ENCODE measurements around the gene CADPS.

CADPS gene

DNA sequence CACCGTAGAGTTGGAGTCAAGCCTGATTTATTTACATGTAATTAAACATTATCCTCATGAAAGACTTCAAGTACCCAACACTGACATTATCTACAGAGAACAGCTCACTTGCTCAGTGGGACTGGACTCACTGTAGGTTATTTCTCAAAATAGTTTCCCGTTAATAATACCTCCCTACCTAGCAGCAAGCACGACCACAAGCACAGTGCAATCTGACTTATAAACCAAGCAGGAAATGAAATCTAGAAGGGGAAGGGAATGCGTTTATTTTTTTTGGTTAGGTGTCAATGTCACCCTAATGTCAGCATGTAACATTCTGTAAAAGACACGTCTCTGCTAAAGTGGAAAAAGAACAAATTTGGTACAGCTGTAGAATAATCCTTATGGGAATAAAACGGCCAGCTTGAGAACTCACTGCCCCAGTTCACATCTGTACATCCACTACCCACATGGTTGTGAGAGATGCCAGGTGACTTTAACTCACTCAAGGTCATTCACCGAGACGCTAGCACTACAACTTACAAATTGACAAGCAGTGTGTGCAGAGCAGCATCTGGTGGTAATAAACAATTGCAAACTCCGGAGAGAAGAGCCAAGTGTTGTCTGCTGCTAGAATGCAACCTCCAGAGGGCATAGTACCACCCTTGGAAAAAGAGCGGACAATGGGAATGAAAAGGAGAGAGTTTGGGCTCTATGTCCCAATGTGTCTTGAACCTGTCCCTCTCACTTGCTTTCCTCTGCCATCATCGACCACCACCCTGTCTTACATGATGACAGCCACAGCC lies 242.5 kb downstream of the CADPS start:
- DNase-seq (ENCODE audit: low read depth), result no peak

DNA sequence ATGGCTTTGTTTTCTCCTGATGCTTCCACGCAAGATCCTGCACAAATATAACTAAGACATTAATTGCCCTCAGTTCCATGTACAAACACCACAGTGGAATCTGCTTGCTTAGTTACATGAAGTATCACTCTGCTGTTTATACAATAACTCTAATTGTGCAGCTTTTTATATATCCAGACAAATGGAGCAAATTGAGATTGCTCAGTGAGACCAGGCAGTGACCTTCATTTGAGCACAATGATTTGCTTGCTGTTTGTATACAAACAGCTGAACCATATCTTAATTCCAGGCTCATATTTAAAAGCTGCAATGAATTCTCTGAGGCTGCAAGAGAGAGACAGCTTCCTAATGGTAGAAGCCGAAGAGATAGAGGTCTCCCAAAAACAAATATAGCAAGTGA lies 243.7 kb downstream of the CADPS start:
- DNase-seq (ENCODE audit: low read depth), result no peak

DNA sequence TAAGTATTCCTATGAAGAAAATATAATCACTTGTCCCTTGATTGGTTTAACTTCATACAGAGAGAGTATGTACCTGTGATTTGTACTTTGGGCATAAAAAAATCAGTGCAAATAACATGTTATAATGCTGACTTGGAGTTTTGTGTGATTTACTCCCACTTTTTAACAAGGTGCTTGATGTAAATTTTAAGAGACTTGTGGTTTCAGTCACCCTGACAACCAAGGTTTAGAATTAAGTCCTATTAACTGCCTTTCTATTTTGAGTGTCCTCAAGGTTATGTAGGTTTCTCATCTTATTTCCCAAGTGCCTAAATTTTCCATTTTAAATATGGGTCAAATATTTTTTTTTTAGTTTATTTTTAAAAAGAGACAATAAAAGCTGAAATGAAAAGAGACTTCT lies 244.6 kb downstream of the CADPS start:
- no peak for DNase-seq (ENCODE audit: low read depth)

DNA sequence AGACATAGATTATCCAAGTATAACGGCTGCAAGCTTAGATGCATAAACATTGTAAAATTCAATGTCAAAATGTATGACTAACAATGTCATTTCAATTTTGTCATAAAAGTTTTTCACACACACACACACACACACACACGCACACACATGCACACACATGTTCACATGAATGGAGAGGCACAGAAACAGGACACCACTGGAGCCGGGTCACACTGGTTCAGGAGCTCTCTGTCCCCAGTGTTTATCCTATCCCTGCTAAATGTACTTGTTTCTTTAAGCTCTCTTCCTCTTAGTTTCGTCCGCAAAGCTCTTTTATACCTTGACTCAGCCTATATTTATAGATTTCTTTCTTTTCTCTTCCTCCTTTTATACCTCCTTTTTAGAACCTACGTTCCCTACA lies 249.9 kb downstream of the CADPS start:
- no peak for DNase-seq (ENCODE audit: low read depth)

DNA sequence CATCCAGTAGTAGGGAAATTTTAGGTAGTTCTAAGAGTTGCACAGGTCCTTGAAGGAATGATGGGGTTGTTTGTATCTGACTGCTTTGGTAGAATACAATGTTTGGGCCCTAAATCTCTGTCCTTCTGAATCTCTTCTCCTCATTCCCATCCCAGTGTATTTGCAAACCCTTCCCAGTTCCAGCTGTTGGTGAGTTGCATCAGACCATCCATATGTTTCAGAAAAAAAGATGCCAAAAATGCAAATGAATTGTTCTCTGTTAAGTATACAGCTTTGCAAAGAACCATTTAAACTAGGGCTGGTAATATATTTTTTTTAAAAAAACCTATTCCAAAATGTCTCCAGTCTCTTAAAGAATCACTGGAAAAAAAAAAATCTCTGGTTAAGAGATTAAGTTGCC lies 251.0 kb downstream of the CADPS start:
- DNase-seq (ENCODE audit: low read depth), result no peak

DNA sequence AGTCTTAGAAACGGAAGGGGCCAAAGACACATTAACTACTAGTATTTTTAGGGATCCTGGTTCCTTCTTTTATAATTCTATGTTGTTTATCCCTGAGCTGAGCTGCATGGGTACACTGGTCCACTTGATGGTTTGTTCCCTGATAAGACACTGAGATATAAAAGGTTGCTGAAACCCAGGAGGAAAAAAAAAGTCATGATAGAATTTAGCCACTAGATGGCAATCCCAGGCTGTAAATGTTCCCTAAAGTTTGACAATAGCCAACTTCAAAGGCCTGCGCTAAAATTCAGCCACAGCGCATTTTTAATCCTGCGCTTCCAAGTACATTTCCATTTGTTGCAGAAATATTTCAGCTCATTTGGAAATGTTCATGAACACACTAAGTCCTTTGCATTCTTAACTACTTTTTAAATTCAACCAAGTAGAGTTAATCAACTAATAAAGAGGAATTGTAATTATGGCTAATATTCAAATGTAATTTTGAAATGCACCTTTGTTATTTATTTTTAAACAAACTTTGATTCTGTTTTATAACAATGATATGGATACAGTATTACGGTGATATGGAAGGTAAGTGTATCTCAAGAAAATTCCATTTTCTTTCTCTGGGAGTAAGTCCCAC lies 252.6 kb downstream of the CADPS start:
- no peak for DNase-seq (ENCODE audit: low read depth)

DNA sequence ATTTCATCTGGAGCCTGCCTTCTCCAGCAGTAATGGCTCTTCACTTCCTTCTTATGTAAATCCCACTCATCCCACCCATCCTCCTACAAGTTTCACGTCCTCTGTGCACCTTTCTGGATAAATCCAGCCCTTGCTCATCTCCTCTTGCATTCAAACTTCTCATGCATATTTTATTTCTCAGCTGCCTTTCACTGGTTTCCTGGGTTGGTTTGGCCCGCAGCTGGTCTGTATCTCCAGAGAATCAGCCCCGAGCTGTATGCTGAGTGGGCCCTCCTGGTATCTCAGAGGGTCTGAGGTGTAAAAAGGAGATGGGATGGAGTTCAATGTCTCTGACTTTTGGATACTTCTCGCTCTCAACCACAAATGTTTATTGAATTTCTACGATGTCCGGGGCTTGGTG lies 253.3 kb downstream of the CADPS start:
- DNase-seq (ENCODE audit: low read depth), result no peak

DNA sequence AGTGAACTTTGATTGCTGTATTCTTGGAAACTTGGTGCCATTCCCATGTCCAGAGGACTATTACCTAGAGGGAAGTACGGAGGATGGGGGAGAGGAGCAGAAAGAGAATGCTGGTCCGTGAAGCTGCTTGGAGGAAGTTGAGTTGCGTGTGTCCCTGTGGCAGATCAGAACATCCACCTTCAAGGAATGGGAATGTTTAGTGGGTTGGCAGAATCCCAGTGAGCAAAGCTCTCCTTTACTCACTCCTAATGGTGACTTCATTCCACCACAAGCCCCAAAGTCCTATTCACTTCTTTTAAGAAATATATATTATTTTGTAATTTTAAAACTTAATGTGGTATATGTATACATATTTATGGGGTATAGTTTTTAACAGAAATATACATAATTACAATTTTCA lies 254.0 kb downstream of the CADPS start:
- no peak for DNase-seq (ENCODE audit: low read depth)

DNA sequence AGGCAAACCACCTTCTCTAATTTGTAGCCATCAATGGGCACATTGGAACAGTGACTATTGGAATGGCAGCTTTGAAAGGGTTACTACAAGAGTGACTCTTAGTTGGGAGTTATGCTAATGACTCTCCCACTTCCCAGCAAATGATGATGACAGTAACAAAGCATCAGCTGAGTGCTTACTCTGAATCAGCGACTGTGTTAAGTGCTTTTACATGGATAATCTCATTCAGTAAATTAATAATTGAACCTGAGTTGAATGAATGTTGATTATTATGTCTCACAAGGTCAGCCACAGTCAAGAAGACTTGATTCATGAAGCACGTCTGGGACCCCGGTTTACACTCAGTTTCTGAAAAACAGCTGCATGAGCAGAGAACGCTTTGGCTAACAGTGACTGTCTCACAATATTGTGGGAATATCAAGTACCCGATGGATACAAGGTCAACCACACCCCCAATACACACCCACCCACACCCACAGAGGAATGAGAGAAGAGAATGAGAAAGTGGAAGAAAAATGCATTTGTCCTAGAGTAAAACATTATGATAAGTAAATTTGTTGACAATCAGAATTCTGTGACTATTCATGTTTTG lies 259.9 kb downstream of the CADPS start:
- DNase-seq (ENCODE audit: low read depth), result no peak

DNA sequence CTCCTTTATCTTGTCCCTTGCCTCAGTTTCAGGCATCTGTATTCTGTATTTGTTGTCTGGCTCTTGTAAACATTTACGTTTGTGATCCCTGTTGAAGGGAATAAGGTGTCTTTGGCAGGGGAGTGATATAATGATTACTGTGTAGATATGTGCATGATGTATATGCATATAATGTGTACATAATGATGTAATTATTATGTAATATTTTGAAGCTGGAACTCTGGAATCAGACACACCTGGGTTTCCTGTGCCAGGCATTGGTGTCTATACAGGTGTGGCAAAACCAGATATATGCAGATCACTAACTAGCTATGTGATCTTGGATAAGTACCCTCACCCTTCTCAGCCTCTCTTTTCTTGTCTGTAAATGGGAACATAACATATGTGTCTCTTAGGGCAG lies 260.7 kb downstream of the CADPS start:
- DNase-seq (ENCODE audit: low read depth), result no peak

DNA sequence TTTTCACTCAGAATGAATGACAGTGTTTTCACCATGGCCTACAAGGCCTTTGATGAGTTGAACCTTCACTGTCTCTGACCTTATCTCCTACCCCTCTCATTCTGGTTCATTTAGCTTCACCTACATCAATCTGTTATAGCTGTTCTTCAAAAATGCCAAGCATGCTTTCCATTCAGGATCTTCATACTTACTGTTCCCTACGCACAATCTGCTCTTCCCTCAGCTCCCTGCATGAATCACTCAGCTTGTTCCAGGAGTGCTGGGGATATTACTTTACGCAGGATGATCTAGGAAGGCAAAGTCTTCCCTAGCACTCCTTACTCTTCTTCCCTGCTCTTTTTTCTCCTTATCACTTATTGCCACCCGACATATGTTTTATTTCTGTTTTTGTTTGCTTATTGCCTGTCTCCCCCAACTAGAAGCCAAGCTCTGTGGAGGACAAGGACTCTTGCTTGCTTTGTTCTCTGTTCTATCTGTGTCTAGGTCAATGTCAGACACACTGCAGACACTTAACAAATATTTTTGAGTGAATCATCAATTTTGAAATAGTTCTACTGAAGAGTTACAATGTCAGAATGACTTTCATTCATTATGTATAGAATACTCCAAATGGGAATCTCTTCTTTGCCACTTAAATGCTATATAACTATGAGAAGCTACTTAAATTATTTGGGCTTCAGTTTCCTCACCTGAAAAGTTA lies 263.5 kb downstream of the CADPS start:
- no peak for DNase-seq (ENCODE audit: low read depth)

DNA sequence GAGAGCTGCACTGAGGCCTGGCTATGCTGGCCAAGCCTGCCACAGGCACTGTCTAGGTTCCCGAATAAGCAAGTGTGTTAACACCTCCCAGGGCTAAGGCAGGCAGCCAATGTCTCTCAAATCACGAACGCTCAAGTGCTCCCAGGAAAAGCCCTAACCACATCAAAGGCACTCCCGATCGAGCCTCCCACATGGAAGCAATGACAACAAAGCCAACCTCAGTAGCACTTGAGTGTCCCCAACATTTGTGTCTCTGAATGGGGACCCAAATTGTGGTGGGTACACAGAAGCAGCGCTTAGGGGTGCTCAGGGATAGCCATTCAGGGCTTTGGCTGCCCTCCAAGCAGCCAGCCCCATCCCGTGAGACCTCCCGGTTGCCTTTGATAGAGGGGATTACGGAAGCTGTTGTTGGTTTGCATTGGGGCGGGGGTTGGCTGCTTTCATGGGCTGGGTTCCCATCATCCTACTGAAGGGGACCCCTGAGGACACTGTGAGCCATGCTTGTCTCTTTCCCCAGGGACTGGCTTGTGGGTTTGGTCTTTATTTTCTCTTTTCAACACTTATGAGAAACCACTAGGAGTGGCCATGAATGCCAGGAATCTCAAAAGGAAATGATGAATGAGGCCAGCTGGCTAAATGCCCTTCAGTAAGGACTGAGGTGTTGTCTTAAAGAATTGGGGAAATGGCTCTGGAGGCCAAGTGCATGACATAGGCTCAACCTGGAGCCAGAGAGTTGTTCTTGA lies 267.8 kb downstream of the CADPS start:
- no peak for DNase-seq (ENCODE audit: low read depth)

DNA sequence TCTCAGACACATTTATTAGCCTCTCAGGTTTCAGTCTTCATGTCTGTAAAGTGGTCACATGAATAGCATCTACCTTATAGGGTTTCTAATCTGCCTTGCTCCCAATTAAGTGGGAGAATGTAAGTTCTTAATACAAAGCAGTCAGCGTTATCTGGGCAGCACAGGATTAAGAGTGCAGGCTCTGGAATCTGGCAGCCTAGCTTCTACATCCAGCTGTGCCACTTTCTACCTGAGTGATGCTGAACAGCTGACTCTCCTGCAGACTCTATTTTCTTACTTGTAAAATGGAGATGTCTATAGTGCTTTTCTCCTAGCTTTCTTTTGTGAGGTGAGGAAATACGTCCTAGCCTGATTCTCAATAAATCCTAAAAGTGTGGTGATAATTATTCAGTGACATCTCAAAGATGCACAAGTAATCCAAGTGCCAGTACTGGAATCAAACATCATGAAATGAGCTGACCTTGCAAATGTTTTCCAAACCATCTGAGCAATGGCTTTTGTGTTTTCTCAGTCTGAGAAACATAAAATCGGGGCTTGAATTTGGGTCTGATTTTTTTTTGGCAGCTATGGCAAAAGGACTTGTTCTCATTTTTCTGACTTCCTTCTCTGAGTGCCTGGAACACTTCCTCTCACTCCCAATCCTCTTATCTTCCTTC lies 269.7 kb downstream of the CADPS start:
- DNase-seq (ENCODE audit: low read depth), result no peak

DNA sequence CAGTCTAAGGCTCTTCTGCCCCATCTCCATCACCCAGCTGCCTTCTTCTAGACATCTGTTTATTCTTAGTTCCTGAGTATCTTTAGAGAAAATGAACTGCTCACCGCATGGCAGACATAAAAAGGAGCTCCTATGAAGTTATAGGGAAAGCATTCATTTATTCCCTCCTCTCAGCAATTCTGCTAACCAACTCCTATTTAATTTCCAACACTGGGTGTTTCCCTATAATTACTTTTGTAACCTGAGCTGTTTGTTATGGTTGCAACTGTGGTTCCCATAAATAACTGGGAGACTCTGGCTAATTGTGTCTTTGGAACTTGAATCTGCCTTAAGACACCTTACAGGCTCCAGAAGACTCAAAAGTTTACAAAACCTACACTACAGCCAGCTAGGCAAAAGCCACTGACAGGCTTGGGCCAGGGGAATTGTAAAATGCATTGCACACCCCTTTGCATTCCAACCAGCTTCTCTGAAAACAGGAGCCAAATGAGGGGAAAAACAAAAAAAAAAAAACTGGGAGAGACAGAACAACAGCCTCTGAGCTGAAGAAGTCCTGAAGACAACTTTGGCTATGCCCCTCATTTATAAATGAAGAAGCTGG lies 270.4 kb downstream of the CADPS start:
- no peak for DNase-seq (ENCODE audit: low read depth)

DNA sequence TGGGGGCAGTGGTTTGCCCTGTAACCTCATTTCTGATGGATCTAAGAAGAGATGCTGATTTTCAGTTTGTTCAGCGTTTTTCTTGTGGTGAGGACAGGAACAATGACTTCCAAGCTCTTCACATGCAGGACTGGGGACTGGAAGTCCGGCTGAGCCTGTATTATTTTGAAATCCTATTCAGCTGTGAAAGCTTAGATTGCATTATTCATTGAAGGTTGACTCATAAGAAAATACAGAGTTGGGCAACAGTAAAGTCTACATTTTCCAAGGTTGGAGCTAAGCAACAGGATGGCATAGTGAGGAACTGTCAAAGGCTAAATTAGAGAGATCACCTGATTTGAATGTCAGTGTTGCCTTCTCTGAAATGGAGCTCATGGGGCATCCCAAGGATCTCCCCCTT lies 270.9 kb downstream of the CADPS start:
- no peak for DNase-seq (ENCODE audit: low read depth)

DNA sequence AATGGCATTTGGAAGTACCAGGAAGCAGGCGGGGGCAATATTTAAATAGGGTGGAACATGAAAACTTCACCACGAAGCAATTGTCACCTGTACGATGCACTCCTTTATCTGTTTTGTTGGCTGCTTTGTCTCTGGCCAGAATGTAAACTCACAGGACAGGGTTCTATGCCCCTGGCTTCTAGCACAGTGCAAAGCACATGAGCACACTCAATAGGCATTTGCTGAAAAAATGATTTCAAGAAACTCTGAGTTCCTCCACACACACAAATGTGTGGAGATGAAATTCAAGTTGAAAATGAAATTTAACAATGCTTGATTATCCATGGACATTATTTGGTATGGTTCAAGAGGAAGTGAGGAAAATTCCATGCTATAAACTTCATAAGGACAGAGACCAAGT lies 272.2 kb downstream of the CADPS start:
- DNase-seq (ENCODE audit: low read depth), result no peak

DNA sequence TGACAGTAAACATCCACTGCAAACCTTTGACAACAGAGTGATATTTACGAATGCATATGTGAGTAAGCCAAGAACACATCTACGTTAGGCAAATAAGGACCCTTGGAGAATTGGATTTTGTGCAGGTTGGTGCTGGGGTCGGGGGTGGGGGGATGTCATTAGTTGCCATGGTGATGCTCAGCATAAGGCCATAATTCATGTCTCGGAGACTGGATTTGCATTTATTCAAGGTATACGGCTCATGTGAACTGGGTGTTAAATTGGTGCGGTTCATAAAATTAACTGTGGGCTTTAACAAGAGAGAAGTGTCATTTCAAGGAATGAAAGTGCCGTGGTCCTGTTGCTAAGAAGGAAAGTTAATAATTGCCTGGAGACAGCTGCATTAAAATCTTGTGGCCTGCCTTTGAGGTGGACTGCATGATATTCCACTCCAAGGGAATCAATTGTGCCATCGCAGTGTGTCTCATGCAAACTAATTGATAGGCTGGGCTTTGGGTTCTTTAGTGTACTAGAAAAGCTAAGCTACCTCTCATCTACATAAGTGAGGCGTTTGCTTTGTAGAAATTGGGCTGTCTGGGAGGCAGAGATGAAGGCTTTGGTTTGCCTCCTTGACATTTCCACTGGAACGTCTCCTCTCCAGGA lies 273.0 kb downstream of the CADPS start:
- DNase-seq (ENCODE audit: low read depth), result no peak

DNA sequence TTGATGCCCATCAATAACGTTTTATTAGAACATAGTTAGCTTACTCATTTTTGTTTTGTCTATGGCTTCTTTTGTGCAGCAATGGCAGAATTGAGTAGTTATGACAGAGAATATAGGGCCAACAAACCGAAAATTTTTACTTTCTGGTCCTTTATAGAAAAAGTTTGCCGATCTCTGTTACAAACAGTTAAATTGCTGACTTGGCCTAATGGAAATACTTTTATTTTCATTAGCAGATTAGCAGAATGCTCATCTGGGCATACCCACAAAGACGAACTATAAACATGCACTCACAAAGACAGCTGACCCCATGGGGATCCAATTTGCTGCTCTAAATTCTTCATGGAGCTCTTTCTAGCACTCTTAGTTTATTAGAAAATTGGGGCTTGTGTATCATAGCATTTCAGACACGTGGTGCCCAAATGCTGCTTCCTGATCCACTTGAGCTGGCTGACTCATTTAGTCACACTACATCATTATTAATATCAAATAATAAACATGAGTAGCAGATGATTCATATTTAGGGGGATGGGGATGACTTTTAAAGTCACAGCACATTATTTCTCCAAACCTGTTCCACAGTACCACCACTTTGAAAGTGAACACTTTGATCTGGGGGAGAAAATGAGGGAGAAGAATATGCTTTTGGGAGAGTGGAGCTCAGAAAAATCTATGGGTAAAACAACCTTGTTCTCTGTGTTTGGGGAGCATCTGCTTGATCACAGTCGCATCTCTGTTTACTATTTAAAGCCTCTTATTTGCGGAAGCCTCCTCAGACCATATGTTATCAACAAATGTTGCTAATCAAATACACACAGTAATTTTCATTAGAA lies 273.8 kb downstream of the CADPS start:
- no peak for DNase-seq (ENCODE audit: low read depth)

DNA sequence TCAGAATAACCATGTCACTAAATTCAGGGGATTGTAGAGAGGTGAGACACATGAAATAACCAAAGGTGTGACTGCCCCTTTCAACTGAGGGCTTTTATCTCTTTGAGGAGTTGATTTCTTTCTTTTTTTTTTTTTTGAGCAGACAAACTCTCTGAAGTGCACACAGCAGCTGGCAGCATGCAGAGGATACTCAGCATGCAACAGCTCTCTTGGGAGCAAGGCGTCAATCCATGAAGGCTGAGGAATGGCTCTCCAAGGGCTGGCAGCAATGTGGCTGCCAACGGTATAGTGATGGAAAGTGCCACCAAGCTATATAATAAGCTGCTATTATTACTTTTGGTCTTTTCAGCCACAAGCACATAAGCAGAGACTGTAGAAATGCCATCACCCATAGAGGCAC lies 275.2 kb downstream of the CADPS start:
- DNase-seq (ENCODE audit: low read depth), result no peak

DNA sequence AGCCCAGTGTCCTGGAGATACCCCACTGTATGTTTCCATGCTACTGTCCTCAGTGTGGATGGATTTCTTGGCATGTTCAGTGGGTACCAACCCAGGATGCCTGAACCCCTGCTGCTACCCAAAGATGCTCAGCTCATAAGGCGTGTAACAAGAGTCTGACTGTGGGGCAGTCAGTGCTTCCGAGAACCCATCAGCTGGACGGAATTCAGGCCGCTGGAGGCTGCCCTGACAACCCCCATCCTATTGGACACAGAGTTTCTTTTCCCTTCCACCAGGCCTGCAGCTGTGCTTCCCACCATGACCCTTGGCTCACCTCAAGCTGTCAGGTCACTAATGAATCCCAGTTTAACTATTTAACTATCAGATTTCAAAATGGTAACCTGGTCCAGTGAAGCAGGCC lies 277.7 kb downstream of the CADPS start:
- DNase-seq (ENCODE audit: low read depth), result no peak

All from stimulated activated CD8-positive, alpha-beta memory T cell treated with anti-CD3 and anti-CD28 coated beads, Interleukin-12 subunit alpha, Interleukin-12 subunit beta, amount 100 ng/mL, for 4 hours (primary cell).